ENCODE measurements around the gene E2F4.

The E2F4 gene

DNA sequence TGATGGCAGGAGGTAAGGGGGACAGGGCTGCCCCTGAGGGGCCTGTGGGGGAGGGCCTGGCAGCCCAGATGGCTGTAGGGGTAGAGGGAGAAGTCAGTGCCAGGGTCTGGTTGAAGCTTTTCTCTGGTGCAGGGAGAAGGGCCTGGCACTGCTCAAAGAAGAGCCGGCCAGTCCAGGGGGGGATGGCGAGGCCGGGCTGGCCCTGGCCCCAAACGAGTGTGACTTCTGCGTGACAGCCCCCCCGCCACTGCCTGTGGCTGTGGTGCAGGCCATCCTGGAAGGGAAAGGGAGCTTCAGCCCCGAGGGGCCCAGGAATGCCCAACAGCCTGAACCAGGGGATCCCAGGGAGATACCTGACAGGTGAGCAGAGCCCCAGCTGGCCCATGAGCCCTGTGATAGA, 24.4 kb upstream of the E2F4 start:
- no peak overlapping the region for H3K27ac ChIP-seq (ENCODE audit: low read depth, low read length)
- H3K4me1 ChIP-seq (ENCODE audit: insufficient read depth, low read length), result peaks cover 5% of the 10 kb centered on the region
- WGBS, result 75% methylated on average over 7 of the region's 7 CpGs
- H3K27me3 ChIP-seq (ENCODE audit: insufficient read depth, low read length), result peaks cover 96% of the 10 kb centered on the region
- no peaks in the 10 kb centered on the region for H3K36me3 ChIP-seq (ENCODE audit: insufficient read depth, low read length)
- H3K9me3 ChIP-seq (ENCODE audit: insufficient read depth, low read depth, low read length), result no peaks in the 10 kb centered on the region
- H3K4me3 ChIP-seq (ENCODE audit: low read length), result no peak overlapping the region
- no peak overlapping the region for H3K9ac ChIP-seq (ENCODE audit: low read depth, low read length)

GRCh38 chr16:67169011-67169451, 22.9 kb upstream of the E2F4 start:
- Histone ChIP-seq H3K27ac (ENCODE audit: low read depth, low read length) (no peak overlapping the region), H3K36me3 (ENCODE audit: insufficient read depth, low read length) (no peaks in the 10 kb centered on the region), H3K4me1 (ENCODE audit: insufficient read depth, low read length) (peaks cover 12% of the 10 kb centered on the region), H3K27me3 (ENCODE audit: insufficient read depth, low read length) (peaks cover 96% of the 10 kb centered on the region), H3K9me3 (ENCODE audit: insufficient read depth, low read depth, low read length) (no peaks in the 10 kb centered on the region), H3K9ac (ENCODE audit: low read depth, low read length) (no peak overlapping the region), H3K4me3 (ENCODE audit: low read length) (peak overlapping the region; percentile 59)
- WGBS, result 26% methylated on average over 9 of the region's 9 CpGs

GRCh38 chr16:67169642-67170167, 22.2 kb upstream of the E2F4 start:
- H3K4me3 ChIP-seq (ENCODE audit: low read length), result peak overlapping the region; percentile 59
- no peaks in the 10 kb centered on the region for H3K9me3 ChIP-seq (ENCODE audit: insufficient read depth, low read depth, low read length)
- H3K27ac ChIP-seq (ENCODE audit: low read depth, low read length), result no peak overlapping the region
- H3K36me3 ChIP-seq (ENCODE audit: insufficient read depth, low read length), result no peaks in the 10 kb centered on the region
- WGBS, result 1% methylated on average over 24 of the region's 24 CpGs
- H3K4me1 ChIP-seq (ENCODE audit: insufficient read depth, low read length), result peaks cover 12% of the 10 kb centered on the region
- H3K9ac ChIP-seq (ENCODE audit: low read depth, low read length), result peak overlapping the region; percentile 27; the same call in 1 of the 2 replicates
- peaks cover 96% of the 10 kb centered on the region for H3K27me3 ChIP-seq (ENCODE audit: insufficient read depth, low read length)

DNA sequence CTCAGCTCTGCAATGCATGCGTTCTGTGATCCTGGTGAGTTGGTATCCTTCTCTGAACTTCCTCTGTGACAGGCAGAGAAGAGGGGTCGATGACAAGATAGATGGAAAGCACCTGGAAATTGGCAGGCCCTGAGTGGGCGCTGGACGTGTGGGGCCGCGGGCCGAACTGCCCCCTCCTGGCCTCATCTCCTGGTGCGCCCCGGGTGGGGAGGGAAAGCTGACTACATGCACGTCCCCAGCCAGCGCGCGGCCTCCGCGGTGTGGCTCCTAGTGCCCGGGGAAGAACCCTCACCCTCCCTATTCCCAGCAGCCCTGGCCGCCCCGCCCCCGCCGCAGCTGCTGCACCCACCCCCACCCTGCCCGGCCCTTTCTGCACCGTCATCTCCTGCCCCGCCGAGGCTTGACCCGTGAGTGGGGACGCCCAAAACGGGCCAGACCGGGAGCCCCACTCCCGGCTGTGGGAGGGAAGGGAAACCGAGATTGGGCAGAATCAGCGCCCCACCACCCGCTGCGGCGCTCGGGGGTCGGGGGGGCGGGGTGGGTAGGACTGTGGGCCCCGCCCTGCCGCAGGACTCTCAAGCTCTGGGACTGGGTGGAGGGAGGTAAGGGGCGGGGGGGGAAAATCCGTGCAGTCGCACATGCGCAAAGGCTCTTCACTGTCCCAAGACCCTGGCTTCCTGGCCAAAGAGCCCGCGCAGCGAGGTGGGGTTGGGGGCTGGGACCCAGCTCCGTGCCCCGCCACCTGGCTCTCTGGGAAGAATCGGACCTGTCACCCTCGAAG, 21.6 kb upstream of the E2F4 start, which contains the start of gene NOL3:
Gene NOL3, plus strand, starts transcription at position 371 of the 781 bp plus-strand sequence.
- no peaks in the 10 kb centered on the region for H3K9me3 ChIP-seq (ENCODE audit: insufficient read depth, low read depth, low read length)
- no peak within 1 kb of the TSS for H3K27ac ChIP-seq (ENCODE audit: low read depth, low read length)
- peak within 1 kb of the TSS; percentile 59 for H3K4me3 ChIP-seq (ENCODE audit: low read length)
- peaks cover 96% of the 10 kb centered on the region for H3K27me3 ChIP-seq (ENCODE audit: insufficient read depth, low read length)
- 2% methylated on average over 43 of the region's 50 CpGs for WGBS
- no peaks in the 10 kb centered on the region for H3K36me3 ChIP-seq (ENCODE audit: insufficient read depth, low read length)
- peaks cover 12% of the 10 kb centered on the region for H3K4me1 ChIP-seq (ENCODE audit: insufficient read depth, low read length)
- H3K9ac ChIP-seq (ENCODE audit: low read depth, low read length), result peak within 1 kb of the TSS; percentile 55

- Histone ChIP-seq H3K4me1 (ENCODE audit: insufficient read depth, low read length) (peaks cover 12% of the 10 kb centered on the region), H3K27me3 (ENCODE audit: insufficient read depth, low read length) (peaks cover 96% of the 10 kb centered on the region), H3K4me3 (ENCODE audit: low read length) (peak overlapping the region; percentile 59), H3K9me3 (ENCODE audit: insufficient read depth, low read depth, low read length) (no peaks in the 10 kb centered on the region), H3K27ac (ENCODE audit: low read depth, low read length) (no peak overlapping the region), H3K36me3 (ENCODE audit: insufficient read depth, low read length) (no peaks in the 10 kb centered on the region), H3K9ac (ENCODE audit: low read depth, low read length) (peak overlapping the region; percentile 55)
- WGBS, result 36% methylated on average over 14 of the region's 14 CpGs
Observed at GRCh38 chr16:67170949-67171649, 20.9 kb upstream of the E2F4 start.

- Histone ChIP-seq H3K27me3 (ENCODE audit: insufficient read depth, low read length) (peaks cover 94% of the 10 kb centered on the region), H3K9ac (ENCODE audit: low read depth, low read length) (no peak overlapping the region), H3K4me3 (ENCODE audit: low read length) (peak overlapping the region; percentile 50), H3K27ac (ENCODE audit: low read depth, low read length) (no peak overlapping the region), H3K4me1 (ENCODE audit: insufficient read depth, low read length) (peaks cover 12% of the 10 kb centered on the region), H3K9me3 (ENCODE audit: insufficient read depth, low read depth, low read length) (no peaks in the 10 kb centered on the region), H3K36me3 (ENCODE audit: insufficient read depth, low read length) (no peaks in the 10 kb centered on the region)
- WGBS, result 78% methylated on average over 1 of the region's 1 CpG
Observed at GRCh38 chr16:67173323-67173722, 18.6 kb upstream of the E2F4 start.

DNA sequence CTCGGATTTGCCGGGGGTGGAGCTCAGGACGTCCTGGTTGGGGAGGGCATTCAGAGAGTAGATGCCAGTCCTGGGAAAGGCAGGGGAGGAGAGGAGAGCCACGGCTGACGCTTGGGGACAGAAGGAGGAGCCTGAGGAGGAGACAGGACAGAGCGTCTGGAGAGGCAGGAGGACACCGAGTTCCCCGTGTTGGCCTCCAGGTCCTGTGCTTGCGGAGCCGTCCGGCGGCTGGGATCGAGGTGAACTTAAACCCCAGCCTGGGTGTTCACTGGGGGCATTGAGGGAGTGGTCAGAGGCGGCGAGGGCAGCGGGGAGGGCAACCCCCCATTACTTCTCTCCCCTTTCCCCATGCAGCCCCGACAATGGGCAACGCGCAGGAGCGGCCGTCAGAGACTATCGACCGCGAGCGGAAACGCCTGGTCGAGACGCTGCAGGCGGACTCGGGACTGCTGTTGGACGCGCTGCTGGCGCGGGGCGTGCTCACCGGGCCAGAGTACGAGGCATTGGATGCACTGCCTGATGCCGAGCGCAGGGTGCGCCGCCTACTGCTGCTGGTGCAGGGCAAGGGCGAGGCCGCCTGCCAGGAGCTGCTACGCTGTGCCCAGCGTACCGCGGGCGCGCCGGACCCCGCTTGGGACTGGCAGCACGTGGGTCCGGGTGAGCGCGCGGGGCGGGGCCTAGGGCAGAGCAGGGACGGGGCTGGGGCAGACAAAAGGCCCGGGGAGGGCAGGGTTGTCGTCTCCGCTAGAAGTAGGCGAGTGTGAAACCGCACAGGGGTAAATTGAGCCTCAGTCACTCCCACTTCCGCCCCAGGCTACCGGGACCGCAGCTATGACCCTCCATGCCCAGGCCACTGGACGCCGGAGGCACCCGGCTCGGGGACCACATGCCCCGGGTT, 17.9 kb upstream of the E2F4 start:
- no peaks in the 10 kb centered on the region for H3K36me3 ChIP-seq (ENCODE audit: insufficient read depth, low read length)
- H3K9me3 ChIP-seq (ENCODE audit: insufficient read depth, low read depth, low read length), result no peaks in the 10 kb centered on the region
- peak overlapping the region; percentile 50 for H3K4me3 ChIP-seq (ENCODE audit: low read length)
- H3K27me3 ChIP-seq (ENCODE audit: insufficient read depth, low read length), result peaks cover 93% of the 10 kb centered on the region
- H3K27ac ChIP-seq (ENCODE audit: low read depth, low read length), result no peak overlapping the region
- peaks cover 12% of the 10 kb centered on the region for H3K4me1 ChIP-seq (ENCODE audit: insufficient read depth, low read length)
- no peak overlapping the region for H3K9ac ChIP-seq (ENCODE audit: low read depth, low read length)
- WGBS, result 2% methylated on average over 69 of the region's 71 CpGs

DNA sequence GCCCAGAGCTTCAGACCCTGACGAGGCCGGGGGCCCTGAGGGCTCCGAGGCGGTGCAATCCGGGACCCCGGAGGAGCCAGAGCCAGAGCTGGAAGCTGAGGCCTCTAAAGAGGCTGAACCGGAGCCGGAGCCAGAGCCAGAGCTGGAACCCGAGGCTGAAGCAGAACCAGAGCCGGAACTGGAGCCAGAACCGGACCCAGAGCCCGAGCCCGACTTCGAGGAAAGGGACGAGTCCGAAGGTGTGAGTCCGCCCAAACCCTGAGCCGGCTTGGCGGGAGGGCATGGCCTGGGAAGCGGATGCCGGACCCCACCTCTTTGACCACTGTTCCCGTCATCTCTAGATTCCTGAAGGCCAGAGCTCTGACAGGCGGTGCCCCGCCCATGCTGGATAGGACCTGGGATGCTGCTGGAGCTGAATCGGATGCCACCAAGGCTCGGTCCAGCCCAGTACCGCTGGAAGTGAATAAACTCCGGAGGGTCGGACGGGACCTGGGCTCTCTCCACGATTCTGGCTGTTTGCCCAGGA, 17.2 kb upstream of the E2F4 start:
- H3K4me1 ChIP-seq (ENCODE audit: insufficient read depth, low read length), result peaks cover 12% of the 10 kb centered on the region

DNA sequence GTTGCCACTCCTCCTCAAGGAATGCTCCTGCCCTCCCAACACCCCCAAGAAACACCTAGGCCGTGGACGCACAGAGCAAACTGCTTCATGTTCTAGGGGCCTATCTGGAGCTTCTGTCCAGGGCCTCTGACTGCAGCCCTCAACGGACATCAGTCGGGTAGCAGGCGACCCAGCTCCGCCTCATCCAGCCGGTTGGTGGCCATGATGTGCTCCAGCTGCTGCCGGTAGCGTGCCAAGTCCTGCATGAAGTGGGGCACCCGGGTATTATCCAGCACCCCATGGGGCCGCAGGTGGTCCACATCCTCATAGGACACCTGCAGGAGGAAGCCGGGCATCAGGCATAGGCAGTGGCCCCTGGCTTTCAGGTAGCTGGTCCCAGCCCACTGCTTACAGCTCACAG, 15.3 kb upstream of the E2F4 start:
- Histone ChIP-seq H3K4me1 (ENCODE audit: insufficient read depth, low read length) (peaks cover 7% of the 10 kb centered on the region), H3K27me3 (ENCODE audit: insufficient read depth, low read length) (peaks cover 71% of the 10 kb centered on the region), H3K9me3 (ENCODE audit: insufficient read depth, low read depth, low read length) (no peaks in the 10 kb centered on the region), H3K36me3 (ENCODE audit: insufficient read depth, low read length) (no peaks in the 10 kb centered on the region), H3K9ac (ENCODE audit: low read depth, low read length) (no peak overlapping the region), H3K27ac (ENCODE audit: low read depth, low read length) (no peak overlapping the region), H3K4me3 (ENCODE audit: low read length) (no peak overlapping the region)
- WGBS, result 93% methylated on average over 12 of the region's 12 CpGs

More for the DNA sequence above, 17.2 kb upstream of the E2F4 start:
- Histone ChIP-seq H3K9ac (ENCODE audit: low read depth, low read length) (no peak overlapping the region), H3K9me3 (ENCODE audit: insufficient read depth, low read depth, low read length) (no peaks in the 10 kb centered on the region), H3K4me3 (ENCODE audit: low read length) (peak overlapping the region; percentile 50), H3K27me3 (ENCODE audit: insufficient read depth, low read length) (peaks cover 86% of the 10 kb centered on the region), H3K27ac (ENCODE audit: low read depth, low read length) (no peak overlapping the region), H3K36me3 (ENCODE audit: insufficient read depth, low read length) (no peaks in the 10 kb centered on the region)
- 63% methylated on average over 31 of the region's 31 CpGs for WGBS

Data from HUES64 (cell line).